DMS 273 treated with DMSO at 0.1 percent for 48 hours (cell line): ENCODE measurements around the gene CNTFR.
"Not testable (repeated sequence)": the region's sequence is repeated elsewhere in the genome, so short reads cannot be mapped to it uniquely, and the experiment has no call there.

Experiments
- DNase-seq: peaks from one replicate; lab custom pipeline; 2025; lab: John Stamatoyannopoulos, UW

CNTFR gene

DNA sequence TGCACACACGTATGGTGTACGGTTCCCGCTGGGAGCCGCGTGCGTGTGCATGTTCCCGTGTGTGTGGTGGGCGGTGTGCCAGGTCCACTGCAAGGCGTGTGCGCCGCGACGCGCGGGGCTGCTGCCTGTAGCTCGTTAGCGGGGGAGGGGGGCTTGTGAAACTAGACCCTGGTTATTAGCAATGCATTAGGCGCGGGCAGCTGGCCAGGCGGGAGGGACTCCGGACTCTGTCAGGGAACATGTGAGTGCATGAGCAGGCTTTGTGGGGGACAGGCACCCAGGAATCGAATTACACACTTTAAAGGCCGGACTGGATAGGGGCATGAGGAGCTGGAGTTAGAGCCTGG is 34.5 kb downstream of the CNTFR start:
- no peak for DNase-seq

GRCh38 chr9:34554211-34555001 is 35.1 kb downstream of the CNTFR start:
- peak; percentile 26 for DNase-seq

DNA sequence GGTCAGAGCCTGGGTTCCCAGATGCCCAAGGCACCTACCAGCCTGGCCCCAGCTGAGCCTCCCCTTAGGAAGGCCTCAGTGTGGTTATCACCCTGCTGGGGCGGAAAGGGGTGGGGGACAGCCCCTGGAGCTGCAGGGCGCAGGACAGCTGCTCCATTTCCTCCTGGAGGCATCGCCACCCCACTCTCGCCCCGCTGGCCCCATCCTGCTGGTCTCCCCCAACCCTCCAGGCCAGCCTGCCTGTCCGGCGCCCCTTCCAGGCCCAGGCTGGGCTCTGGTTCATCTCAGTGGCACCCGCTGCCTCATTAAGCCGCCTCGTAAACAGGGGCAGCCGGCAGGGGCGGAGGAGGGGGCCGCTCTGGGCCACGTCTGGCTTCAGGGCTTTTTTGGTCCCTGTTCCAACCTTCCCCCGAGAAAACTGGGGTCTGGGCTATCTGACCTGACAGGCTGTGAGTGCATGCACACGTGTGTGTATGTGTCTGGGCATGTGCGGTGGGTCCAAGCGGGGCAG is 36.0 kb downstream of the CNTFR start:
- DNase-seq, result no peak

DNA sequence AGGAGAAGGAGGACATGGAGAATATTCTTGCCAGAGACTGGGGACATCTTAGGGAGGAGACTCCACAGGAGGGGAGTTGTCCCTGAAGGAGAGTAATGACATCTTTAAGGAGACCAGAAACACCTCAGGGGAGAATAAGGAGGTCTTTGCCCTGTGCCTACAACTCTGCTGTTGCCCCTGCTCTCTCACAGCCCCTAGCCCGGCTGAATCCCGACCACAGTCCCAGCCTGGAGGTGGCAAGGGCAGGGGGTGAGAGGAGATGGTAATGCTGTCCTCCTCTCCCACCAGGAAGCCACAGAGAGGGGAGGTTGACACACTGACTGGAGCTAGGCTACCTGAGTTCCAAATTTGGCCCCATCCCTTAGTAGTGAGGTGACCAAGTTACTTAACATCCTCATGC is 36.5 kb downstream of the CNTFR start:
- no peak for DNase-seq

DNA sequence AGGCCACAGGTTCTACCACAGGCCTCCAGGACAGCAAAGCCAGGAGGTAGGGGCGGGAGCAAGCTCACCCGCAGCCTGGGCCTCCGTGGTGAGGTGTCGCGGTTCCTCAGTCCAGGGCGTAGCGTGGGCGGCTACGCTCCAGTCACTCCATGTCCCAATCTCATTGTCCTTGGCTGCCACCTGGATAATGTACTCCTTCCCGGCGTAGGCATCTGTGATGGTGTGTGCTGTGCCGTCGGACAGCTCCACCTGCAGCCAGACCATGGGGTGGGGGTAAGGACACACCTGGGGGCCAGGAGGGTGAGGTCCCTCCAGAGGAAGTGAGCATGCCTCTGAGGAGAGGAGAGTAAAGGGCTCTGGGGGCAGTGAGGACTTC is 36.9 kb downstream of the CNTFR start:
- DNase-seq, result no peak

DNA sequence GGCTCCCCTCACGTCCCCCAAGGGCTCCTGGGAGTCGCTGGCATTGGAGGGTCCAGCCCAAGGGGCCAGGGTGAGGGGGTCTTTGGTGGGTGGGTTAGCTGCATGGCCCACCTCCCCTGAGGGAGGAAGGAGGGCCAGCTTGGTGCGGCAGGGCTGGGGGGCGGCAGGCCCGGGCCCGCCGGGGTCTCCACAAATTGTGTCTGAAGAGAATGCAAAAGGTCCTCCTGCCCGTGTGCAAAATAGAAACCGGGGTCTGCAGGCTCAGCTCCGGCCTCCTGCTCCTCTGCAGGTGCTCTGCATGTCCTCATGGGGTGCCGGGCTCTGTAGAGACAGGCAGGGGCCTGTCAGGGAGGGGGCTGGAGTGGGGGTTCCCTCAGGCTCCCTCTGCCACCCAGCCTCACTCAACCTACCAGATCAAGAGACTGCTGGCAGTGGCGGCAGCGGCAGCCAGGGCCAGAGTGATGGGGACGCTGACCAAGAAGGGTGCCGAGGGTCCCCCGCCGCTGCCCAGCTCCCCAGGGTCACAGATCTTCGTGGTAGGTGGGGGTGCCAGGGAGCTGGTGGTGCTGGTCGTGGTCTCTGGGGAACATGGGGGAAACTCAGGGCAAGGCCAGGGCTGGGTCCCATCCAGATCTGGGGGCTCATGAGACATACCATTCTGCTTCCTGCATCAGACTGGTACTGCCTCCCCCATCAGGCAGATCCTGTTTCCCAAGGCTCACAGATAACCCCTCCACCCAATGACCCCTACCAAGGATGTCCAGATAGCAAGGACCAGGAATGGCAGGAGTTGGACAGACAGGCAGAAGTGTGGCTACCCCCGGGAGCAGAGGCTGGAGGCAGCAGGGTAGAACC is 37.5 kb downstream of the CNTFR start:
- DNase-seq, result no peak

- no peak for DNase-seq
Observed at GRCh38 chr9:34550681-34551270, 38.7 kb downstream of the CNTFR start.

DNA sequence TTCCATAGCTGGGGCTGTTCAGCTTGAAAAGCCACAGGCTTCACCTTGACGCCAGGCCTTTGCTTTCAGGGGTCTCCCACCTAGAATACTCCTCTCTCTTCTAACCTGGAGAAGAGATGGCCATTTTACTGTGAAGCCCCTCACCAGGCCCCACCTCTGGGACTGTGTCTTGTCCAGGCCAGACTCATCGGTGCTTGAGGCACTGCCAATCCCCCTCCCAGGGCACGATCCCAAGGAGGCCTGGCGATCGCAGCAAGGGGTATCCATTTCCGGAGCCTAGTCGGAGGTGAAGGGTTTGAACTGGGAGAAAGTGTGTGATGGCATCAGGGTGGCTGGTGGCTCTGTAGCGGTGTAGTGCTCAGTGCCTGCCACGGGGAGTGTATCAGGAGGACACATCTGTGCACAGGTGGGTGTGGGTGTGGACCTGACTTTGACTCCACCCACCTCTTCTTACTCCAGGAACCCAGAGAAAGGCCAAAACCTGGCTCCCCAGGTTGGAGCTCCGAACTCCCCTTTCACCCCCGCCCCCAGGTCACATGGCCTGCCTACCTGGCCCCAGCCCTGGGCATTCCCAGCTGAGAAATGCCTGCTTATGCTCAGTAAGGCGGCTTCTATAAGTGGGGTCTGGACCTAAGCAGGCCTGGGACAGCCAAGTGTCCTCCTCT is 39.4 kb downstream of the CNTFR start:
- DNase-seq, result no peak

GRCh38 chr9:34549407-34549732 is 40.2 kb downstream of the CNTFR start:
- no peak for DNase-seq

- peak; percentile 32 for DNase-seq
Observed at GRCh38 chr9:34547960-34548611, 41.4 kb downstream of the CNTFR start.

GRCh38 chr9:34546834-34547827 is 42.4 kb downstream of the CNTFR start:
- DNase-seq, result no peak

DNA sequence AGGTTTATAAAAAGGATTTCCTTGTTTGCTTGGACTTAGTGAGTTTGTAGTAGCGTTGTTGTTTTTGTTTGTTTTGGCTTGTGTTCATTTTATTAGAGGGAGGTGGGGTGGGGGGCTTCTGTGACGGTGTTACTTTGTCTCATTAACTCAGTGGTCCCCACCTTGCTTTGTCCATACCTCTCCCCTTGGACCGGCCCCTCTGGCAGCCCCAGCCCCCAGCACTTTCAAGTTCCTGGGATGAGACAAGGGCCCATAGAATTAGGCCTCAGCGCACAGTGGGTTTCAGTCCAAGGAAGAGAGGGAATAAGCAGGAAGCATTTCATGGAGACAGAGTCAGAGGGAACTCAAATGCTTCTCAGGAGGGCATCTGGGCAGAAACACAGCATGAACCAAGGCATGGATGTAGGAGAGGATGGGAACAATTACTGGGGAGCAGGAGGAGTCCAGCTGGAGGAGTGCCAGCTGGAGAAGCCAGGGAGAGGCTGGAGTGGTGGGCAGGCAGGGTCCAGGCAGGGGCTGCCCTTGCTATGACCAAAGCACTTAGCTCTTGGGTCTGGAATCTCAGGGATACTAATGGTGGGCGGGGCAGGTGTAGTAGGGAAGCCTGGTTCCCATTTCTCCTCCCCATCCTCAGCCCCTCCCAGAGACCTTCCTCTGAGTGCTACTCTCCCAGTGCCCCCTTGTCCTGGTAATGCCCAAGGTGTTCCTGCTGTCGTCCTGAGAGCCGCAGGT is 43.3 kb downstream of the CNTFR start:
- DNase-seq, result no peak

DNA sequence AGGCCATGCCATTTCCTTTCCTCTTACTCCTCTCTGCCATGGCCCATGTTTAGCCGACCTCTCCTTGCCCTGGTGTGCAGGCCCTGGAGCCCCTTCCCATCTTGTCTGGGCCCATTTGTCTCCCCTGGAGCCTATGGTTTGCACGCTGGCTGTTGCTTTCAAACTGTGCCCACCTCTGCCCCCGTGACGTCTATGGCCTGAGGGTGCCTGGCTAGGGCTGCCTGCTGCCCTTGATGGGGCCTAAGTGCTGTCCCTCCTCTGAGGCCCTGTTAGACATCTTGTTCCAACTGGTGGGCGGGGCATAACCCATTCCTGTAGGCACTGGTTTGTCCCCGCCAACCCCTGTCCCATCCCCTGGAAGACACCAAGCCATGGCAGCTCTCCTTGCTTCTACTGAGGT is 44.0 kb downstream of the CNTFR start:
- no peak for DNase-seq

GRCh38 chr9:34544035-34544434 is 45.5 kb downstream of the CNTFR start:
- no peak for DNase-seq

DNA sequence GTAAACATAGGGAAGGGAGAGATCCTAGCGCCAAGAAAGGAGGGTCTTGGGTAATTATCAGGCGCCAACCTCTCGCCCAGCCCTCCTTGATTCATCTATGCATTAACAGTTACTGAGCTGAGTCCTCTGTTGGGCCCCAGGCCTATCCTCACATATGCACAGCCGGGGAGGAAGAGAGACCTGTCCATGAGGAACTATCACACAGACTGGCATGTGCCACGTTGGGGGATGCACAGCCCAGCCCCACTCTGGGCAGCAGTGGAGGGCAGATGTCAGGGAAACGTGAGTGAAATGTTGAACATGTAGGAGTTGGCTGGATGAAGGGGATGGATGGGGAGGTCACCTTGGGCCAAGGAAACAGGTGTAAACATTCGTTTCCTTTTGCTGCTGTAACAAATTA is 48.0 kb downstream of the CNTFR start:
- no peak for DNase-seq

DNA sequence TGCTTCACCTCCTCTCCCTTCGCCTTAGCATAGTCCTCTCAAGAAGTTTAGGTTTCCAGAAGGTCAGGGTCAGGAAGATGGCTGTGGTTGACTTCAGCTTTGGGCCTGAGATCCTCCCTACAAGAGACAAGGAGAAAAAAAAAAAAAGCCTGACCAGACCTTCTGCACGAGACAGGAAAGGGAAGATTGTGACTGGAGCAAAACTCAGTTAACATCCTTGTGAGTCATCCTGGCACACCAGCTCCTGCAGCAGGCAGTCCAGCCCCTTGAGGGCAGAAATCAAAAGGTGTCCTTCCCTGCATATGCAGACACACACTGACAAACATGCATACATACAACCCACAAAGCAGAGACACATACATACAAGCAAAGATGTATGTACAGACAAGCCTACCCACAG is 48.7 kb downstream of the CNTFR start:
- DNase-seq, result no peak

- no peak for DNase-seq
Observed at GRCh38 chr9:34536685-34537084, 52.8 kb downstream of the CNTFR start.

DNA sequence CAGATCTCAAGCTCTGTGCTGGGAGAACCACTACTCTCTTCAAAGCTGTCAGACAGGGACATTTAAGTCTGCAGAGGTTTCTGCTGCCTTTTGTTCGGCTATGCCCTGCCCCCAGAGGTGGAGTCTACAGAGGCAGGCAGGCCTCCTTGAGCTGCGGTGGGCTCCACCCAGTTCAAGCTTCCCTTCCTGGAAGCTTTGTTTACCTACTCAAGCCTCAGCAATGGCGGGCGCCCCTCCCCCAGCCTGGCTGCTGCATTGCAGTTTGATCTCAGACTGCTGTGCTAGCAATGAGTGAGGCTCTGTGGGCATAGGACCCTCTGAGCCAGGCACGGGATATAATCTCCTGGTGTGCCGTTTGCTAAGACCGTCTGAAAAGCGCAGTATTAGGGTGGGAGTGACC is 57.5 kb downstream of the CNTFR start:
- not testable (repeated sequence) for DNase-seq

- DNase-seq, result no peak
Observed at GRCh38 chr9:34526026-34526425, 63.5 kb downstream of the CNTFR start.

DNA sequence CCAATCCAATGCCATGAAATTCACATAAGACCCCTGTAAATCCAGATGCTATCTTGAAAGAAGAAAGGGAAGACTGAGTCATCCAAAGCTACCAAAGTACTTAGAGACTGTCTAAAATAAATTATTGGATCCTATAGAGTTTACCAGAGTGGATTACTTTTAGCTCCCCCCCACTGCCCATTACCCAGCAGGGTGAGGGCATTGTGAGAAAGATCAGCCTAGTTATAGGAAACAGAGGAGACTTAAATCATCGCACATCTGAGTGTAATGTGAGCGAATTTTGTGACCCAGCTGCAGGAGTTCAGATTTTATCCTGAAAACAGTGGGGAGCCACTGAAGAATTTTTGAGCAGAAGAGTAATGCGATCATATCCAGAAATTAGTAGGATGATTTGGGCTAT is 65.2 kb downstream of the CNTFR start:
- DNase-seq, result no peak
